ENCODE measurements around the gene CLEC11A.
"Not testable (repeated sequence)": the region's sequence is repeated elsewhere in the genome, so short reads cannot be mapped to it uniquely, and the experiment has no call there.

The CLEC11A gene

GRCh38 chr19:50735869-50736268 is 12.7 kb downstream of the CLEC11A start:
- Histone ChIP-seq H3K27me3 (no peaks in the 10 kb centered on the region), H4K20me1 (no peaks in the 10 kb centered on the region), H3K9ac (no peak overlapping the region), H3K36me3 (no peaks in the 10 kb centered on the region), H3K4me1 (peaks cover 20% of the 10 kb centered on the region), H3K4me2 (no peak overlapping the region), H3K9me3 (no peaks in the 10 kb centered on the region), H3K27ac (no peak overlapping the region), H3K4me3 (no peak overlapping the region)
- TF ChIP-seq Cebpa-rat (IDR thresholded peaks at IDR 0.05): no peak

GRCh38 chr19:50736338-50736737 is 13.2 kb downstream of the CLEC11A start:
- Histone ChIP-seq H3K27me3 (no peaks in the 10 kb centered on the region), H3K4me1 (peaks cover 20% of the 10 kb centered on the region), H3K27ac (no peak overlapping the region), H3K36me3 (no peaks in the 10 kb centered on the region), H3K4me2 (no peak overlapping the region), H3K9me3 (no peaks in the 10 kb centered on the region), H4K20me1 (no peaks in the 10 kb centered on the region), H3K9ac (no peak overlapping the region), H3K4me3 (no peak overlapping the region)
- no peak for TF ChIP-seq Cebpa-rat (IDR thresholded peaks at IDR 0.05)

- Histone ChIP-seq H3K4me1 (peaks cover 20% of the 10 kb centered on the region), H3K27ac (no peak overlapping the region), H3K9ac (no peak overlapping the region), H3K4me3 (no peak overlapping the region), H3K27me3 (no peaks in the 10 kb centered on the region), H4K20me1 (no peaks in the 10 kb centered on the region), H3K36me3 (no peaks in the 10 kb centered on the region), H3K4me2 (peak overlapping the region; percentile 11; the same call in 1 of the 2 replicates), H3K9me3 (no peaks in the 10 kb centered on the region)
- no peak for TF ChIP-seq Cebpa-rat (IDR thresholded peaks at IDR 0.05)
Measured at GRCh38 chr19:50739132-50739913, 16.2 kb downstream of the CLEC11A start.

DNA sequence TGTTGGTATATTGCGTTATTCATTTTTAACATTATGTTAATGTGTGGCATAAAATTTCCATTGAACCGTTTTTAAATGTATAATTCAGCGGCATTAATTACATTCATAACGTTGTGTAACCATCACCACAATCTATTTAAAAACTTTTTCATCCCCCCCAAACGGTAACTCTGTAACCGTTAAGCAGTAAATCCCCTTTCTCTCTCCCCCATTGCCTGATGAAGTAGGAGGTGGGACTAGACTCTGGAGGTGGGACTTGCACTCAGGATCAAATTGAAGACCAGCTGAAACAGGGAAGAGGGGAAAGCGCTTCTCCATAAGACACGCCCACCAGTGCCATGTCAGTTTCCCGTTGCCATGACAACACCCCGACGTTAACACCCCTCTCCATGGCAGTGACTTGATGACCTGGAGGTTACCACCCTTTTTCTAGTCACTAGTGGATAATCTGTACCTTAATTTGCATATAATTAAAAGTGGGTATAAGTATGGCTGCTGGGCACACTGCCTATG is 16.8 kb downstream of the CLEC11A start:
- Histone ChIP-seq H3K4me2 (no peak overlapping the region), H3K9ac (no peak overlapping the region), H3K9me3 (no peaks in the 10 kb centered on the region), H3K4me3 (no peak overlapping the region), H3K36me3 (no peaks in the 10 kb centered on the region), H3K27me3 (no peaks in the 10 kb centered on the region), H4K20me1 (no peaks in the 10 kb centered on the region), H3K27ac (no peak overlapping the region), H3K4me1 (peaks cover 20% of the 10 kb centered on the region)
- no peak for TF ChIP-seq Cebpa-rat (IDR thresholded peaks at IDR 0.05)

- H3K9ac ChIP-seq: no peak overlapping the region
- H3K4me2 ChIP-seq: no peak overlapping the region
- H3K27me3 ChIP-seq: no peaks in the 10 kb centered on the region
- H4K20me1 ChIP-seq: no peaks in the 10 kb centered on the region
- H3K36me3 ChIP-seq: no peaks in the 10 kb centered on the region
- TF ChIP-seq Cebpa-rat (IDR thresholded peaks at IDR 0.05): no peak
- no peaks in the 10 kb centered on the region for H3K9me3 ChIP-seq
- H3K4me1 ChIP-seq: peaks cover 20% of the 10 kb centered on the region
- no peak overlapping the region for H3K4me3 ChIP-seq
- H3K27ac ChIP-seq: no peak overlapping the region
Measured at GRCh38 chr19:50741179-50741933, 18.2 kb downstream of the CLEC11A start.

GRCh38 chr19:50743537-50743936 is 20.4 kb downstream of the CLEC11A start:
- no peak overlapping the region for H3K4me2 ChIP-seq
- no peak overlapping the region for H3K4me3 ChIP-seq
- peaks cover 16% of the 10 kb centered on the region for H3K4me1 ChIP-seq
- no peak overlapping the region for H3K9ac ChIP-seq
- no peaks in the 10 kb centered on the region for H4K20me1 ChIP-seq
- H3K27ac ChIP-seq: no peak overlapping the region
- H3K36me3 ChIP-seq: no peaks in the 10 kb centered on the region
- no peak for TF ChIP-seq Cebpa-rat (IDR thresholded peaks at IDR 0.05)
- no peaks in the 10 kb centered on the region for H3K9me3 ChIP-seq
- H3K27me3 ChIP-seq: no peaks in the 10 kb centered on the region

DNA sequence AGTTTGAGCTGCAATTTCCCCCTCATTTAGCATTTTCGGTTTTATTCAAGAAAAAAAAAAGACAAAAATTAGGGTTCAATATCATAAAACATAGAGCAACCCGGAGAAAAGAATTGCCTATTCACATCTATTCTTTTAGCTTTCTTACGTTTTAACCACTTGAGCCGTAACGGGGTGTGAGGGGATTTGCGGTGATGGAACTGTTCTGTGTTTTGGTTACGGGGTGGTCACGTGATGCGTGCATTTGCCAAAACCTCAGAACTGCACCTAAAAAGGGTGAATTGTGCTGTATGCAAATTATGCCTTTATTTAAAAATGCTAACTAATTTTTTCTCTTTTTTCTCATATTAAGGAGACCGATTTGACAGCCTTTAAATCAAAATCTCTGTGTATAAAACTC is 22.1 kb downstream of the CLEC11A start:
- no peak overlapping the region for H3K4me2 ChIP-seq
- H3K36me3 ChIP-seq: no peaks in the 10 kb centered on the region
- H3K9ac ChIP-seq: no peak overlapping the region
- no peaks in the 10 kb centered on the region for H3K27me3 ChIP-seq
- peaks cover 16% of the 10 kb centered on the region for H3K4me1 ChIP-seq
- no peak overlapping the region for H3K4me3 ChIP-seq
- H4K20me1 ChIP-seq: no peaks in the 10 kb centered on the region
- TF ChIP-seq Cebpa-rat (IDR thresholded peaks at IDR 0.05): no peak
- H3K9me3 ChIP-seq: no peaks in the 10 kb centered on the region
- H3K27ac ChIP-seq: no peak overlapping the region

GRCh38 chr19:50747141-50747540 is 24.0 kb downstream of the CLEC11A start:
- H3K36me3 ChIP-seq, H4K20me1 ChIP-seq, H3K27ac ChIP-seq, H3K4me3 ChIP-seq, H3K4me2 ChIP-seq, H3K27me3 ChIP-seq, H3K9ac ChIP-seq, H3K9me3 ChIP-seq: not testable (repeated sequence)
- H3K4me1 ChIP-seq: peaks cover 21% of the 10 kb centered on the region

DNA sequence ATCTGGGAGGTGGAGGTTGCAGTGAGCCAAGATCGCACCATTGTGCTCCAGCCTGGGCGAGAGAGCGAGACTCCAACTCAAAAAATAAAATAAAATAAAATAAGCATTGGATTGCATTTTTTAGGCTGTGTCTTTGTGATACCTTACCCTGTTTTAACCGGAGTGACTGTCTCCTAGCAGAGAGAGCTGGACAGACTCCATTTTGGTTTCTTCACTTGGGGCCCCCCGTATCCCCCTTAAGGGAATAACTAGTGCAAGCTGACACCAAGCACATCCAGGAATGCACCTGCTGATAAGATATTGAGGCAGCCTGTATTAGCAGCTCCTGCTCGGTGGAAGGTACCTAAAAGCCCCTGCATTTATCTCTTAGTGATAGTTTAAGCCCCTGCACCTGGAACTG is 26.3 kb downstream of the CLEC11A start:
- Histone ChIP-seq H3K9ac (no peak overlapping the region), H4K20me1 (no peaks in the 10 kb centered on the region)
- no peak for TF ChIP-seq Cebpa-rat (IDR thresholded peaks at IDR 0.05)

GRCh38 chr19:50750010-50750409 is 26.8 kb downstream of the CLEC11A start:
- TF ChIP-seq Cebpa-rat (IDR thresholded peaks at IDR 0.05): 0 out of 2 replicates have a peak, but pooled peaks have one; percentile 11
- no peaks in the 10 kb centered on the region for H3K36me3 ChIP-seq
- H3K27me3 ChIP-seq: no peaks in the 10 kb centered on the region
- peak overlapping the region; percentile 61 for H3K4me2 ChIP-seq
- no peaks in the 10 kb centered on the region for H3K9me3 ChIP-seq
- H3K27ac ChIP-seq: no peak overlapping the region
- H3K4me3 ChIP-seq: no peak overlapping the region
- peaks cover 21% of the 10 kb centered on the region for H3K4me1 ChIP-seq
- H3K9ac ChIP-seq: no peak overlapping the region
- H4K20me1 ChIP-seq: no peaks in the 10 kb centered on the region

More for the DNA sequence above, 26.3 kb downstream of the CLEC11A start:
- H3K36me3 ChIP-seq: no peaks in the 10 kb centered on the region
- H3K4me2 ChIP-seq: peak overlapping the region; percentile 61
- no peak overlapping the region for H3K27ac ChIP-seq
- H3K4me1 ChIP-seq: peaks cover 21% of the 10 kb centered on the region
- H3K27me3 ChIP-seq: no peaks in the 10 kb centered on the region
- H3K9me3 ChIP-seq: no peaks in the 10 kb centered on the region
- H3K4me3 ChIP-seq: no peak overlapping the region
